ENCODE results near the gene ASCL2.

The ASCL2 gene

GRCh38 chr11:2270322-2271076 is at the start of gene ASCL2:
ASCL2 (minus strand) TSS chr11:2270588; CDS start chr11:2270332, 256 bp downstream.
- peak within 1 kb of the TSS; percentile 22 to 51 (median 38) for H3K4me3 ChIP-seq
- peak within 1 kb of the TSS in 19 of 21 experiments; percentile 16 to 86 (median 71) for H3K27ac ChIP-seq

- Histone ChIP-seq H3K27ac (no peak overlapping the region), H3K4me3 (no peak overlapping the region)
Measured at GRCh38 chr11:2319791-2320472, 49.5 kb upstream of the ASCL2 start.

GRCh38 chr11:2318707-2319106 is 48.3 kb upstream of the ASCL2 start:
- H3K4me3 ChIP-seq = no peak overlapping the region
- no peak overlapping the region for H3K27ac ChIP-seq

GRCh38 chr11:2318123-2318522 is 47.7 kb upstream of the ASCL2 start:
- no peak overlapping the region for H3K4me3 ChIP-seq
- no peak overlapping the region for H3K27ac ChIP-seq

- no peak overlapping the region for H3K4me3 ChIP-seq
- no peak overlapping the region for H3K27ac ChIP-seq
Measured at GRCh38 chr11:2317354-2318050, 47.1 kb upstream of the ASCL2 start.

- Histone ChIP-seq H3K27ac (no peak overlapping the region), H3K4me3 (no peak overlapping the region)
Measured at GRCh38 chr11:2316963-2317244, 46.5 kb upstream of the ASCL2 start.

- Histone ChIP-seq H3K4me3 (no peak overlapping the region), H3K27ac (peak overlapping the region in 1 of 21 experiments; percentile 10)
Measured at GRCh38 chr11:2316169-2316962, 46.0 kb upstream of the ASCL2 start.

GRCh38 chr11:2315395-2316168 is 45.2 kb upstream of the ASCL2 start:
- Histone ChIP-seq H3K4me3 (no peak overlapping the region), H3K27ac (peak overlapping the region in 14 of 21 experiments; percentile 3 to 77 (median 48))

- H3K4me3 ChIP-seq = no peak overlapping the region
- H3K27ac ChIP-seq = peak overlapping the region in 17 of 21 experiments; percentile 3 to 77 (median 49)
Measured at GRCh38 chr11:2314525-2315394, 44.4 kb upstream of the ASCL2 start.

- no peak overlapping the region for H3K4me3 ChIP-seq
- H3K27ac ChIP-seq = peak overlapping the region in 13 of 21 experiments; percentile 10 to 77 (median 52)
Measured at GRCh38 chr11:2314136-2314524, 43.7 kb upstream of the ASCL2 start.

- Histone ChIP-seq H3K4me3 (no peak overlapping the region), H3K27ac (peak overlapping the region in 12 of 21 experiments; percentile 22 to 85 (median 73))
Measured at GRCh38 chr11:2313051-2313951, 42.9 kb upstream of the ASCL2 start.

- Histone ChIP-seq H3K4me3 (no peak overlapping the region), H3K27ac (peak overlapping the region in 17 of 21 experiments; percentile 36 to 85 (median 72))
Measured at GRCh38 chr11:2312232-2313042, 42.0 kb upstream of the ASCL2 start.

GRCh38 chr11:2311353-2312133 is 41.2 kb upstream of the ASCL2 start:
- H3K4me3 ChIP-seq = no peak overlapping the region
- peak overlapping the region in 16 of 21 experiments; percentile 42 to 85 (median 71) for H3K27ac ChIP-seq

GRCh38 chr11:2310786-2311352 is 40.5 kb upstream of the ASCL2 start:
- Histone ChIP-seq H3K27ac (peak overlapping the region in 9 of 21 experiments; percentile 42 to 85 (median 72)), H3K4me3 (no peak overlapping the region)

GRCh38 chr11:2310073-2310785 is 39.8 kb upstream of the ASCL2 start:
- Histone ChIP-seq H3K27ac (no peak overlapping the region), H3K4me3 (no peak overlapping the region)
